H1 (cell line): ENCODE results near the gene WDR45B. TPM values are rescaled to one million over a fixed set of nuclear protein-coding genes. Genes with fewer than 3 reads are reported as not detected.

Experiments used
- polyA plus RNA-seq, 7 experiments: library from polyadenylated mRNA; depleted of rRNA in 3 of 7; stranded (reverse) in 5 of 7; unstranded in 2 of 7; fragments of >200 nt in 5 of 7; fragments of 200-250 nt in 2 of 7; gene quantifications; 1 replicate in 5 of 7; 2 replicates in 1 of 7; 4 replicates in 1 of 7; pipeline versions ENCODE4 v1.2.1 to v1.2.3, GENCODE V29; 2011 to 2013; ENCODE audit warnings: missing spikeins in 2 of 7, mixed read lengths in 2 of 7
- total RNA-seq: library from RNA; stranded (reverse); fragmentation: NEBNext Ultra II Directional; extraction: Animal tissue kit (Norgen Biotek cat#: 25700); gene quantifications from 2 replicates; pipeline ENCODE4 v1.2.1, GENCODE V29; 2021
- TF ChIP-seq, protein P1 (sequence below): IDR thresholded peaks from 2 replicates; pipeline ENCODE4 v1.6.1; 2012; ENCODE audit warnings: inconsistent platforms

The WDR45B gene
- total and polyA plus RNA-seq, 2 of the 8 experiments (the other 6 are each of a cell fraction or from before 2014, with no cell fraction given) = 82.0 to 100 TPM

DNA sequence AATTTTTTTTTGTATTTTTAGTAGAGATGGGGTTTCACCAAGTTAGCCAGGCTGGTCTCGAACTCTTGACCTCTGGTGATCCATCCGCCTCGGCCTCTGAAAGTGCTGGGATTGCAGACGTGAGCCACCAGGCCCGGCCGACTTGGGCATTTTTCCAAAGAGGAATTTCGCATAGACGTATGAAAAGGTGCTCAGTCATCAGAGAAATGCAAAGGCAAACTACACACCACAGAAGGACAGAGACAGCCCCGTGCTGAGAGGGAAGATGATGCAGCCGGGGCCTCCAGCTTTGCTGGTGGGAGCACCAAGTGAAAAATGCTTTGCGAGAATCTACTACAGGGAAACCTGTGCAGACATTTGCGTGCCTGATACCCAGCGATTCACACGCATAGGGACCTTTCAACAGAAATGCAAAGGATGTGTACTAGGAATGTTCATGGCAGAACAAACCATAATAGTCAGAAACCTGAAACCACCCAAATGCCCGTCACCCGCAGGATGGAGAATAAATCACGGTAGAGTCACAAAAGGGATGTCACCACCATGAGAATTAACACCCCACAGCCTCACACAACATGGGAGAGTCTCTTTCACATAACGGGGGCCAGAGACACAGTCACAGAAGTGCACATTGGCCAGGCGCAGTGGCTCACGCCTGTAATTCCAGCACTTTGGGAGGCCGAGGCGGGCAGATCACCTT, 45.1 kb upstream of the WDR45B start (continued):
- TF ChIP-seq, protein P1, sequence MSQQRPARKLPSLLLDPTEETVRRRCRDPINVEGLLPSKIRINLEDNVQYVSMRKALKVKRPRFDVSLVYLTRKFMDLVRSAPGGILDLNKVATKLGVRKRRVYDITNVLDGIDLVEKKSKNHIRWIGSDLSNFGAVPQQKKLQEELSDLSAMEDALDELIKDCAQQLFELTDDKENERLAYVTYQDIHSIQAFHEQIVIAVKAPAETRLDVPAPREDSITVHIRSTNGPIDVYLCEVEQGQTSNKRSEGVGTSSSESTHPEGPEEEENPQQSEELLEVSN = no peak
- TF ChIP-seq, all 59 proteins: peak for 0
